Transverse colon (tissue), 4 donors: ENCODE measurements around the gene SPDYE4. TPM values are rescaled to one million over a fixed set of nuclear protein-coding genes. Genes with fewer than 3 reads are reported as not detected.
A peak's percentile ranks its signal among the peaks of the same experiment; 100 is the strongest.

Source experiments
- DNase-seq: peaks from one replicate; pipeline ENCODE4 v3.0.0-alpha.2; 2019
- H3K27ac ChIP-seq, 4 donors: fragments of 200-600 bp; sonication (generic); 2 replicates each; pipeline ENCODE4 v1.5.1; 2016 to 2018; ENCODE audit warnings: inconsistent platforms in 4 of 4
- H3K27me3 ChIP-seq: fragments of 200-600 bp; sonication (generic); 2 replicates; pipeline ENCODE4 v1.5.1; 2017; ENCODE audit warnings: inconsistent platforms
- H3K36me3 ChIP-seq, 4 donors: fragments of 200-600 bp; sonication (generic); 2 replicates each; pipeline ENCODE4 v1.5.1; 2017 to 2019; ENCODE audit warnings: inconsistent platforms in 4 of 4
- H3K4me1 ChIP-seq, 4 donors: fragments of 200-600 bp; sonication (generic); 2 replicates each; pipeline ENCODE4 v1.5.1; 2017 to 2020; ENCODE audit warnings: inconsistent platforms in 4 of 4
- H3K4me3 ChIP-seq, 4 donors: fragments of 200-600 bp; sonication (generic); 1 replicate in 1 of 4; 2 replicates in 3 of 4; pipeline versions ENCODE4 v1.5.1 to v1.6.1; 2017 to 2019; ENCODE audit warnings: inconsistent platforms in 4 of 4
- H3K9me3 ChIP-seq, 2 donors: fragments of 200-600 bp; sonication (generic); 2 replicates each; pipeline ENCODE4 v1.5.1; 2017 to 2019; ENCODE audit warnings: inconsistent platforms in 2 of 2
- CTCF ChIP-seq, 5 experiments: fragments of 200-600 bp in 3 of 5; fragments of 450-650 bp in 2 of 5; sonication (generic) in 3 of 5; IDR thresholded peaks; 1 replicate in 2 of 5; 2 replicates in 3 of 5; pipeline ENCODE4 v1.5.1; 2016 to 2017; ENCODE audit warnings: antibody characterized with exemption in 5 of 5, inconsistent platforms in 3 of 5, mild to moderate bottlenecking in 2 of 5, moderate library complexity in 1 of 5
- EP300 ChIP-seq: sonication (generic); formaldehyde crosslinking; IDR thresholded peaks from one replicate; pipeline ENCODE4 v1.6.1; 2017; ENCODE audit warnings: antibody characterized with exemption, low read depth
- POLR2A ChIP-seq: fragments of 450-650 bp; IDR thresholded peaks from one replicate; pipeline ENCODE4 v1.6.1; 2016; ENCODE audit warnings: antibody characterized with exemption, mild to moderate bottlenecking, moderate library complexity
- POLR2AphosphoS5 ChIP-seq, 3 donors: sonication (generic); formaldehyde crosslinking; IDR thresholded peaks; one replicate each; pipeline ENCODE4 v1.6.1; 2016; ENCODE audit warnings: antibody characterized with exemption in 3 of 3
- WGBS, 2 donors: methylation state at CpG; one replicate each; pipeline ENCODE4 v1.1.5; 2018; ENCODE audit warnings: low coverage in 1 of 2; 5-methylcytosine and 5-hydroxymethylcytosine counted together
- in situ Hi-C, 4 donors: fragments of 200-750 bp; cut with MboI; loops; one replicate each; pipeline versions ENCODE4 v1.15.0 to v1.15.1; 2017; ENCODE audit warnings: low sequenced_read_pairs in 3 of 4, low pct_ligation_motif_present in 1 of 4, low pct_unique_long_range_greater_than_20kb in 1 of 4
- intact Hi-C: fragments of 100-400 bp; cut with DNase I; formaldehyde crosslinking; loops from one replicate; pipeline ENCODE4 v1.15.1; 2023; ENCODE audit warnings: low total_unique reads
- total RNA-seq, 4 donors: library from RNA; depleted of rRNA; stranded (reverse); fragments of >200 nt; gene quantifications; one replicate each; pipeline ENCODE4 v1.1.0, GENCODE V29; 2016

SPDYE4 gene
- total RNA-seq, 4 donors from 2014 or later: not detected

- H3K4me3 ChIP-seq: peak within 1 kb of the TSS in 3 of 4 donors; percentile 26 to 48 (median 43)
- peak; percentile 81 for DNase-seq
- TF ChIP-seq POLR2A (peak; percentile 17), CTCF (IDR thresholded peaks at IDR 0.05) (peak in 3 of 5 experiments; percentile 20 to 39 (median 38)), EP300 (no peak), POLR2AphosphoS5 (IDR thresholded peaks at IDR 0.05) (peak in 2 of 3 donors; percentile 30 to 62)
- peaks cover 9% of the 10 kb centered on the region for H3K27me3 ChIP-seq
- peak within 1 kb of the TSS in 3 of 4 donors; percentile 47 to 60 (median 58) for H3K27ac ChIP-seq
- in situ Hi-C loops: no loop called here
- H3K4me1 ChIP-seq: peaks cover 4 to 11% (median 5%) of the 10 kb centered on the region in 4 donors
- H3K9me3 ChIP-seq: no peaks in the 10 kb centered on the region
- intact Hi-C loops: no loop called here
- WGBS, 2 donors: 43% methylated on average over 30 of the region's 62 CpGs; no CpG with 5 or more reads in 1 of the 2 donors
- H3K36me3 ChIP-seq: no peaks in the 10 kb centered on the region
Measured at GRCh38 chr17:8798846-8799569, 40.7 kb upstream of the SPDYE4 start, which contains the start of gene MFSD6L. Gene MFSD6L, minus strand, starts transcription at chr17:8799365. Its CDS starts 245 bp downstream, at chr17:8799120.

- in situ Hi-C loops (no loop called here), intact Hi-C loops (no loop called here)
- H3K27me3 ChIP-seq: peaks cover 9% of the 10 kb centered on the region
- no peaks in the 10 kb centered on the region for H3K36me3 ChIP-seq
- H3K27ac ChIP-seq: peak overlapping the region in 2 of 4 donors; percentile 47 to 60
- H3K4me3 ChIP-seq: peak overlapping the region in 2 of 4 donors; percentile 43 to 48
- no peak for DNase-seq
- TF ChIP-seq POLR2A: no peak
- TF ChIP-seq POLR2AphosphoS5 (IDR thresholded peaks at IDR 0.05): no peak
- TF ChIP-seq CTCF (IDR thresholded peaks at IDR 0.05): no peak
- no peak for TF ChIP-seq EP300
- WGBS, 2 donors: 85% methylated on average over 23 of the region's 23 CpGs; no CpG with 5 or more reads in 1 of the 2 donors
- peaks cover 4 to 11% (median 5%) of the 10 kb centered on the region in 4 donors for H3K4me1 ChIP-seq
- no peaks in the 10 kb centered on the region for H3K9me3 ChIP-seq
Measured at GRCh38 chr17:8798176-8798845, 40.0 kb upstream of the SPDYE4 start.

- peaks cover 4 to 11% (median 5%) of the 10 kb centered on the region in 4 donors for H3K4me1 ChIP-seq
- TF ChIP-seq EP300 (no peak), CTCF (IDR thresholded peaks at IDR 0.05) (no peak), POLR2A (no peak), POLR2AphosphoS5 (IDR thresholded peaks at IDR 0.05) (no peak)
- 79% methylated on average over 13 of the region's 14 CpGs; no CpG with 5 or more reads in 1 of the 2 donors for WGBS, 2 donors
- peaks cover 9% of the 10 kb centered on the region for H3K27me3 ChIP-seq
- in situ Hi-C loops (no loop called here), intact Hi-C loops (no loop called here)
- H3K4me3 ChIP-seq: no peak overlapping the region
- no peaks in the 10 kb centered on the region for H3K36me3 ChIP-seq
- H3K27ac ChIP-seq: no peak overlapping the region
- H3K9me3 ChIP-seq: no peaks in the 10 kb centered on the region
- no peak for DNase-seq
Measured at GRCh38 chr17:8797621-8798175, 39.4 kb upstream of the SPDYE4 start.

- TF ChIP-seq POLR2A (no peak), CTCF (IDR thresholded peaks at IDR 0.05) (no peak), POLR2AphosphoS5 (IDR thresholded peaks at IDR 0.05) (no peak), EP300 (no peak)
- peaks cover 3 to 7% (median 3%) of the 10 kb centered on the region in 4 donors for H3K4me1 ChIP-seq
- no peak overlapping the region for H3K27ac ChIP-seq
- no peak overlapping the region for H3K4me3 ChIP-seq
- H3K27me3 ChIP-seq: peaks cover 9% of the 10 kb centered on the region
- intact Hi-C loops: no loop called here
- no peaks in the 10 kb centered on the region for H3K36me3 ChIP-seq
- WGBS, 2 donors: 69% methylated on average over 7 of the region's 7 CpGs; no CpG with 5 or more reads in 1 of the 2 donors
- H3K9me3 ChIP-seq: peaks cover 0 to 3% of the 10 kb centered on the region in 2 donors
- DNase-seq: no peak
- in situ Hi-C loops: no loop called here
Measured at GRCh38 chr17:8794636-8795035, 36.3 kb upstream of the SPDYE4 start.
